K562 (cell line): ENCODE results near the gene CSNK1A1. TPM values are rescaled to one million over a fixed set of nuclear protein-coding genes. Genes with fewer than 3 reads are reported as not detected.

Source experiments
- CHD7 ChIP-seq: fragments of 200-600 bp; sonication (generic); IDR thresholded peaks from one replicate; pipeline ENCODE4 v1.6.1; 2012; ENCODE audit warnings: mild to moderate bottlenecking, low read depth, low read length, inconsistent platforms
- TCF7 ChIP-seq: sonication (generic); IDR thresholded peaks from 2 replicates; pipeline ENCODE4 v1.6.1; 2016; ENCODE audit warnings: antibody characterized with exemption, borderline replicate concordance
- THRAP3 ChIP-seq: fragments of 450-650 bp; IDR thresholded peaks from 2 replicates; pipeline ENCODE4 v1.6.1; 2016; ENCODE audit warnings: mild to moderate bottlenecking, inconsistent platforms, borderline replicate concordance
- polyA plus RNA-seq, 8 experiments: library from polyadenylated mRNA; depleted of rRNA in 4 of 8; stranded (reverse) in 5 of 8; unstranded in 3 of 8; fragments of >200 nt; fragmentation: Nextera tagmentation in 2 of 8; fragmentation: Illumina TruSeq in 1 of 8; extraction: Ambion mirVana in 2 of 8; extraction: Trizol in 1 of 8; gene quantifications; 2 replicates each; pipeline versions ENCODE4 v1.2.1 to v1.2.3, GENCODE V29; 2011 to 2014; ENCODE audit warnings: inconsistent platforms in 1 of 8, missing spikeins in 1 of 8
- total RNA-seq, 7 experiments: library from RNA; depleted of rRNA in 6 of 7; stranded (reverse); fragments of >200 nt in 6 of 7; fragmentation: Illumina TruSeq in 2 of 7; extraction: Trizol in 2 of 7; gene quantifications; 2 replicates each; pipeline versions ENCODE4 v1.2.1 to v1.2.3, GENCODE V29; 2011 to 2021; ENCODE audit warnings: low replicate concordance in 1 of 7

Gene CSNK1A1
- total and polyA plus RNA-seq, 9 of the 15 experiments (the other 6 are each of a cell fraction or from before 2014, with no cell fraction given), result 49.1 to 196 (median 154) TPM

- TF ChIP-seq CHD7 (no peak), TCF7 (no peak), THRAP3 (no peak)
Measured at GRCh38 chr5:149600932-149601331, 49.7 kb upstream of the CSNK1A1 start (continued).
